Measurements from ENCODE around the gene ADAMTS7.
"Not testable (repeated sequence)": the region's sequence is repeated elsewhere in the genome, so short reads cannot be mapped to it uniquely, and the experiment has no call there.

The ADAMTS7 gene

DNA sequence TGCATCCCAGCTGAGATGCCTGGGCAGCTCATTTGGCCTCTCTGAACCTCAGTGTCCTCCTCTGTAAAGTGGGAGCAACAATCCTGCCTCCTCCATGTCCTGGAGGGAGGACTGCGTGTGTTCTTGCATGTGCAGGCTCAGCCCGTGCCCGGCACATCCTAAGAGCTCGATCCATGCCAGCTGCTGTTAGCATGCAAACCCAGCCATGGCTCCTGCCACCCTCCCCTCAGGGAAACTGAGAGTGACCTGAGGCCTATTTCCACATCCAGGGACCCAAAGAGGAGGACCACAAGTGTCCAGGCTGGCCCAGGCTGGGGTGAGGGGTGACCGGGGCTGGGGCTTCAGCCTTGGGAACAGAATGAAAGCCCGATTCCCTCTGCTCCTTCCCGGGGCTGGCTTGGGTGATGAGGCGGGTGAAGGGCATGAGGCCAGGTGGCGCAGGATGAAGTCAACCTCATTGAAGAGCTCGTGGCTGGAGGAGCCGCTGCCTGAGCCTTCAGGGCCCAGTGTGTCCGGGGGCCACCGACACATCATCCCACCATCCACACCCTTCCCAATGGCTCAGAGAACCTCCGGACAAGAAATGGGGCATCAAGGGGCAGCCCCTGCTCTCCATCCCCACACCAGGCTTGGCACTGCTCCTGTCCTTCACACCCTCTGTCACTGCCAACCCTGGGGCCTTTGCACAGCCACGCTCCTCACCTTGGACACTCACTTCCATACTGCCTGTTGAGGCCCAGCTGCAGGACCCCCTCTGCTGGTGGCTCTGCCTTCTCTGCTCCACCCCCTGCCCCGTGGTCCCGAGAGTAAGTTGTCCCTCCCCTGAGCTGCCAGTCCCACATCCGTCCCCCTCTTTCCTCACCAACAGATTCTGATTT is 42.5 kb downstream of the ADAMTS7 start:
- H3K9ac ChIP-seq (ENCODE audit: low read length) = no peak overlapping the region
- no peak overlapping the region for H3K4me3 ChIP-seq (ENCODE audit: low read depth in 1 of 2, low read length in 2 of 2)
- no peaks in the 10 kb centered on the region for H3K4me1 ChIP-seq (ENCODE audit: insufficient read depth, low read length)
- H3K9me3 ChIP-seq (ENCODE audit: low read length) = no peaks in the 10 kb centered on the region
- H3K27ac ChIP-seq (ENCODE audit: low read depth, low read length) = no peak overlapping the region
- no peaks in the 10 kb centered on the region for H3K27me3 ChIP-seq (ENCODE audit: control insufficient read depth in 1 of 2, insufficient read depth in 2 of 2, low read length in 2 of 2)
- no peaks in the 10 kb centered on the region for H3K36me3 ChIP-seq (ENCODE audit: insufficient read depth, low read length)

DNA sequence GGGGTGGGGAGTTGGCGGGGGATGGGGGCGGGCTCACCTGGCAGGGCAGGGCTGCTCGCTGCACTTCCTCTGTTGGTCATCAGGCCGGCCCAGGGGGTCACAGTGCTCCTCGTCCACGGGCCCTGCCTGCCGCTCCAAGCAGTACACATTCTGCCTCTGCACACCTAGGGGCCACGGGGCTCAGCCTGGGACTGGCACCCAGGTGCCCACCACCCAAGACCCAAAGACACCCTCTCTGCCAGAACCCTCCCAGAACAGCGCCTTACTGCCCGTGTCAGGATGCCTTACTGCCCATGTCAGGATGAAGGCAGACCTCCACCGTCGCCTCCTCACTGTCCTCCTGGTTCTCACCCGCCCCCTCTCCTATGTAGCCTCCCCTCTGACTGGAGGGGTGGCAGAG is 43.2 kb downstream of the ADAMTS7 start:
- Histone ChIP-seq H3K4me3 (ENCODE audit: low read depth in 1 of 2, low read length in 2 of 2) (no peak overlapping the region), H3K4me1 (ENCODE audit: insufficient read depth, low read length) (no peaks in the 10 kb centered on the region), H3K9ac (ENCODE audit: low read length) (no peak overlapping the region), H3K27me3 (ENCODE audit: control insufficient read depth in 1 of 2, insufficient read depth in 2 of 2, low read length in 2 of 2) (no peaks in the 10 kb centered on the region), H3K27ac (ENCODE audit: low read depth, low read length) (no peak overlapping the region), H3K36me3 (ENCODE audit: insufficient read depth, low read length) (no peaks in the 10 kb centered on the region), H3K9me3 (ENCODE audit: low read length) (no peaks in the 10 kb centered on the region)

DNA sequence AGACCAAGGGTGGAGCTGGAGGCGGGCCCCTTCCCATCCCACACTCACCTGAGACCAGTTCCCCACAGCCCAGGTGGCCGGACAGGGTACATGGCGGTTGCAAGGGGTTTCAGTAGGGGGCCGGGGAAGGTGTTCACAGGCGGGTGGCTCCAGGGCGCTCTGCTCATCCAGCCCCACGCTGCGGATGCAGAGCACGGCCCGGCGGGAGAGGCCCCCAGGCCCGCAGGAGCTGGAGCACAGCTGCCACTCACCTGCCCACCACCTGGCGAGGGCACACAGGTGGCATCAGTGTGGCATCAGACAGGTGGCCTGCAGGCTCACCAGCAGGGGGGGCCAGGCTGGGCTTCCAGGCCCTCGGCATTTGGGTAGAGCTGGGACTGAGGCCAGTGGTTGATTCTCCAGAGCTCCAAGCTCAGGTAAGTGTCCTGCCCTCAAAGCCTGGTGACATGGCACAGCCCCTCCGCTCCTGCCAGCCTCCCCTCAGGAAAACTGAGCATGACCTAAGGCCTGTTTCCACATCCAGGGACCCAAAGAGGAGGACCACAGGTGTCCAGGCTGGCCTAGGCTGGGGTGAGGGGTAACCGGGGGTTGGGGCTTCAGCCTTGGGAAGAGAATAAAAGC is 43.8 kb downstream of the ADAMTS7 start:
- Histone ChIP-seq H3K27ac (ENCODE audit: low read depth, low read length) (no peak overlapping the region), H3K27me3 (ENCODE audit: control insufficient read depth in 1 of 2, insufficient read depth in 2 of 2, low read length in 2 of 2) (no peaks in the 10 kb centered on the region), H3K9me3 (ENCODE audit: low read length) (no peaks in the 10 kb centered on the region), H3K9ac (ENCODE audit: low read length) (no peak overlapping the region), H3K36me3 (ENCODE audit: insufficient read depth, low read length) (no peaks in the 10 kb centered on the region), H3K4me1 (ENCODE audit: insufficient read depth, low read length) (no peaks in the 10 kb centered on the region), H3K4me3 (ENCODE audit: low read depth in 1 of 2, low read length in 2 of 2) (no peak overlapping the region)

DNA sequence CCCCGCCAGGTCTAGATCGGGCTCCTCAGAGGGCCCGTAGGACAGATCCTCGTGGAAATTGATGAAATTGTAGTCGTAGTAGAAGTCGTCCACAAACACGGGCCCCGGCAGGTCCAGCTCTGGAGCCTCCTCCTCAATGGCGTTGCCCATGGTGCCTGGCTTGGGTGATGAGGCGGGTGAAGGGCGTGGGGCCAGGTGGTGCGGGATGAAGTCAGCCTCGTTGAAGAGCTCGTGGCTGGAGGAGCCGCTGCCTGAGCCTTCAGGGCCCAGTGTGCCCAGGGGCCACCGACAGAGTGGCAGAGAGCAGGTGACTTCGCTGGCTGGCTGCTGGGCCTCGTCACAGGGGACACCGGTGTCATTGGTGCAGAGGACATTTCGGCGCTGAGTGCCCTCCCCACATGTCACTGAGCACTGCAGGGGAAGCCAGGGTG is 44.6 kb downstream of the ADAMTS7 start:
- not testable (repeated sequence) for H3K4me3 ChIP-seq (ENCODE audit: low read depth in 1 of 2, low read length in 2 of 2); H3K36me3 ChIP-seq (ENCODE audit: insufficient read depth, low read length); H3K27ac ChIP-seq (ENCODE audit: low read depth, low read length); H3K9ac ChIP-seq (ENCODE audit: low read length); H3K27me3 ChIP-seq (ENCODE audit: control insufficient read depth in 1 of 2, insufficient read depth in 2 of 2, low read length in 2 of 2); H3K4me1 ChIP-seq (ENCODE audit: insufficient read depth, low read length); H3K9me3 ChIP-seq (ENCODE audit: low read length)

DNA sequence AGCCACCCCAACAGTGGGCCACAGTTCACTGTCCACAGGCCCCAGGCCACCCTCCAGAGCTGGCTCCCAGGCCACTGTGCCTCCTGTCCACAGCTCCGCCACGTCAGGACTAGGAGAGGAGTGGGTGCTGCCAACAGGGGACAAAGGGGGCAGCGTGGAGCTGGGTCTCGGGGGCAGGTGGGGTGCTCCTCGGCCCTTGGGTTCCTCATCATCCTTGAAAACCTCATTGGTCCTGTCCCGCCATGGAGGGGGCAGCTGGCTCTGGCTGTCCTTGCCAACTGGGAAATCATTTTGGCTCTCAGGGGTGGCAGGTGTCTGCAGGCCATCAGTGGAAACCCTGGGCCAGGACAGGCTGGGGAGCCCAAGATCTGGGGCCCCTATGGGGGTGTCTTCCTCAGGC is 45.2 kb downstream of the ADAMTS7 start:
- H3K27ac ChIP-seq (ENCODE audit: low read depth, low read length) = no peak overlapping the region
- no peak overlapping the region for H3K4me3 ChIP-seq (ENCODE audit: low read depth in 1 of 2, low read length in 2 of 2)
- no peak overlapping the region for H3K9ac ChIP-seq (ENCODE audit: low read length)
- no peaks in the 10 kb centered on the region for H3K4me1 ChIP-seq (ENCODE audit: insufficient read depth, low read length)
- H3K27me3 ChIP-seq (ENCODE audit: control insufficient read depth in 1 of 2, insufficient read depth in 2 of 2, low read length in 2 of 2) = no peaks in the 10 kb centered on the region
- H3K9me3 ChIP-seq (ENCODE audit: low read length) = no peaks in the 10 kb centered on the region
- no peaks in the 10 kb centered on the region for H3K36me3 ChIP-seq (ENCODE audit: insufficient read depth, low read length)

DNA sequence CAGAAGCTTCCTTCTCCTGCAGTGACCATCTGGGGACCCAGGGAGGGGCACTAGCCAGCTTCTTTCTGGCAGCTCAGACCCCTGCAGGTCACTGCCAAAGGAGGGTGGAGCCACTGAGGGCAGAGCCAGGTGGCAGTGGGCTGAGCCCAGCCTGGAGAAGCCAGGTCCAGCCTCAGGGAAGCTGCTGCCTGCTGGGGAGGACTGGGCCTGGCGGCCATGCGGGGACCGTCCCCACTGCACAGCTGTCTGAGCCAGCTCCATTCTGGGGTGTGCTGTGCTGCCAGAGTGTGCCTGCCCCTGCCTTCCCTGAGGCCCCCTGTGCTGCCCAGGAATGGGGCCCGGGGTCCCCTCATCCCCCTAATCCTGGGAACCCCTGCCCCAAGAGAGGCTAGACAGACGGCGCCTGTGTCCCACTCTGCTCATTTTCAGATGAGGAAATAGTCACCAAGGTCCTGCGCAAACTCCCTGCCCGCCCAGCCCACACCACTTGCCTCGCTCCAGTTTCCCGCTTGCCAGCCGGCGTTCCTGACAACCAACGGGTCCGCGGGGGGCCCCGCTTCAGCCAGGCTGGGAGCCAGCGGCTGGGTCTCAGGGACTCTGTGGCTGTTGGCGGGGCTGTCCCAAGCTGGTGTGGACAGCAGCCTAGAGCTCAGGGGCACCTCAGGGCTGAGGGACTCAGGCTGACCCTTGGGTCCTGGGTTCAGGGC is 46.0 kb downstream of the ADAMTS7 start:
- H3K9ac ChIP-seq (ENCODE audit: low read length); H3K36me3 ChIP-seq (ENCODE audit: insufficient read depth, low read length); H3K27ac ChIP-seq (ENCODE audit: low read depth, low read length); H3K9me3 ChIP-seq (ENCODE audit: low read length); H3K27me3 ChIP-seq (ENCODE audit: control insufficient read depth in 1 of 2, insufficient read depth in 2 of 2, low read length in 2 of 2); H3K4me1 ChIP-seq (ENCODE audit: insufficient read depth, low read length); H3K4me3 ChIP-seq (ENCODE audit: low read depth in 1 of 2, low read length in 2 of 2): not testable (repeated sequence)

DNA sequence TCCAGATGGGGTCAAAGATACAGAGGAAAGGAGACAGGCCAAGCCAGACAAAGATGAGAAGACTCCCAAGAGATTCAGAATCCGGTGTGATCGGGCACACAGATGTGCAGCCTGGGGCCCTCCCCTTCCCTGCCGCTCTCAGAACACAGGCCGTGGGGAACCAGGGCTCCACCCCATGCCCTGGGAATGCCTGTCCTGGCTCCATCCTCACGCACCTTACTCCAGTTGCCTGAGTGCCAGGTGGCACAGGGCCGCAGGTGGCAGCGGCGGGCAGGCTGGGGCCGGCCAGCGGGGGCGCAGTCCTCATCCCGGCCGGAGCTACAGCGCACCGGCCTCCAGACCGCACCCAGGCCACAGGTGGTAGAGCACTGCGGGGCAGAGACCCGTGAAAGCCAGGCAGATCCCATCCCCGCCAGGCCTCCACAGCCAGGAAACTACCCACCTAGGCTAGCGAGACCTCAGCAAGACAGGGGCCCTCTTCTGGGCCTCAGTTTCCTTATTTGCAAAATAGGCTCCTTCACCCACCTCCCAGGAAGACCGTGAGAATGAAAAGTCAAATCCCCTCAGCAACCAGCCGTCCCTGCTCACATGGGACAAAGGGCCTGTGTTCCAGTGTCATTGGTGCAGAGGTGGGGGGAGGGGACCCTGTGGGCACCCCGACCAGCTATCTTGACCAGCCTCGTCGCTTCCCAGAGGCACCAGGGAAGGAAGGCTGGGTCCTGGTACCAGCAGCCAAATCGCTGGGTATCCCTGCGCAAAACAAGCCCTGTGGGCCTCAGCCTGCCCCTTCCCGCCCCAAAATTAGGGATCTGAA is 46.7 kb downstream of the ADAMTS7 start:
- not testable (repeated sequence) for H3K4me1 ChIP-seq (ENCODE audit: insufficient read depth, low read length); H3K4me3 ChIP-seq (ENCODE audit: low read depth in 1 of 2, low read length in 2 of 2); H3K36me3 ChIP-seq (ENCODE audit: insufficient read depth, low read length); H3K27me3 ChIP-seq (ENCODE audit: control insufficient read depth in 1 of 2, insufficient read depth in 2 of 2, low read length in 2 of 2); H3K27ac ChIP-seq (ENCODE audit: low read depth, low read length); H3K9me3 ChIP-seq (ENCODE audit: low read length); H3K9ac ChIP-seq (ENCODE audit: low read length)

DNA sequence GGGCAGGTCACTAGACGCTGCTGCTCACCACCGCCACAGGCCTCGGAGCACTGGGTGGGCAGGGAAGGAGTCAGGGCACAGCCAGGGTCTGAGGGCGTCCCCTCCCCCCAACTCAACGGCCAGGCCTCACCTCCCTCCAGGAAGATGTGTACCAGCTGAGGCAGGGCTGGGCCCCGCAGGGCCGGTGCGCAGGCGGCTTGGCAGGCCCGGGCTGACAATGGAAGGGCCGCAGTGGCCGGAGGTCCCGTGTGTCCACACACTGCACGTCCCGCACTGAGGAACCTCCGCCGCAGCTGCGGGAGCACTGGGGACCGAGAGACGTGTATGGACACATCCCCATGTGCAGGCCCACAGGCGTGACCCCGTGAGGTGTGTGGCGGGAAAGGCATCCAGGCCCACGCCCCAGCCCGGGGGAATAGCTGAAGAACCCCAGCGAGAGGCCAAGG is 47.4 kb downstream of the ADAMTS7 start:
- no peaks in the 10 kb centered on the region for H3K9me3 ChIP-seq (ENCODE audit: low read length)
- peaks cover 4% of the 10 kb centered on the region for H3K4me1 ChIP-seq (ENCODE audit: insufficient read depth, low read length)
- no peaks in the 10 kb centered on the region for H3K36me3 ChIP-seq (ENCODE audit: insufficient read depth, low read length)
- no peak overlapping the region for H3K9ac ChIP-seq (ENCODE audit: low read length)
- H3K27ac ChIP-seq (ENCODE audit: low read depth, low read length) = no peak overlapping the region
- H3K4me3 ChIP-seq (ENCODE audit: low read depth in 1 of 2, low read length in 2 of 2) = no peak overlapping the region
- no peaks in the 10 kb centered on the region for H3K27me3 ChIP-seq (ENCODE audit: control insufficient read depth in 1 of 2, insufficient read depth in 2 of 2, low read length in 2 of 2)

DNA sequence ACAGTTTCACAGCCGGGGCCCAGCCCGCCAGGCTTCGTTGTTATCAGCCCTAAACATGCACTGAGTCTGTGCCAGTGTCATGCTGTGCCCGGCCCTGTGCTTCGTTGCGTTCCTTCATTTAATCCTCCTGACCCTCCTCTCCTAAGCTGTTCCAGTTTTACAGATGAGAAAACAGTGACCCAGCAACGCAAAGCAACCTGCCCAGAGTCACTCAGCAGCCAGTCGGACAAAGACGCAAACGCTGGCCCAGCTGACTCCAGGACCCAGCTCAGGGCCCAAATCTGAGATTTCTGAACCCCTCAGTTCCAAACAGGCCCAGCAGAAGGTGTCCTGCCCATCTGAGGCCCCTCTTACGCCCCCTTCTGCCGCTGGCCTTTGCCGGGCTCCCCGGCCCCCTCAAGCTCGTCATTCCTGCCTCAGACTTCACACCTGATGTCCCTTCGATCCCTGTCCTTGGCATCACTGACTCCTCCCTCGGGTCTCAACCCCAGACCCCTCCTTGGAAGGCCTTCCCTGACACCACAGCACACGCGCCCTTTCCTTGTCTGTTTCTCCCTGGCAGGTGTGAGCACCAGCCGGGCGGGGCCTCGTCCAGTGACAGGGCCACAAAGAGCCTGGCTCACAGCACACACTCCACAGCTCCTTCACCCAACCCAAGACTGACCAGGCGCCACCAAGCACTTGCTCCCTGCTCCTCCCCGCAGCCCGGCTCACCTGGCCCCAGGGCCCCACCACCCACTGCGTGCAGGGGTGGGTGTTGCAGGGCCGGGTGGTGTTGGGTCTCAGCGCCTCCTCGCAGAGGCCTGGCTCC is 48.1 kb downstream of the ADAMTS7 start:
- Histone ChIP-seq H3K9ac (ENCODE audit: low read length) (no peak overlapping the region), H3K4me3 (ENCODE audit: low read depth in 1 of 2, low read length in 2 of 2) (no peak overlapping the region), H3K27ac (ENCODE audit: low read depth, low read length) (no peak overlapping the region), H3K9me3 (ENCODE audit: low read length) (no peaks in the 10 kb centered on the region), H3K36me3 (ENCODE audit: insufficient read depth, low read length) (no peaks in the 10 kb centered on the region), H3K27me3 (ENCODE audit: control insufficient read depth in 1 of 2, insufficient read depth in 2 of 2, low read length in 2 of 2) (no peaks in the 10 kb centered on the region), H3K4me1 (ENCODE audit: insufficient read depth, low read length) (peaks cover 4% of the 10 kb centered on the region)

DNA sequence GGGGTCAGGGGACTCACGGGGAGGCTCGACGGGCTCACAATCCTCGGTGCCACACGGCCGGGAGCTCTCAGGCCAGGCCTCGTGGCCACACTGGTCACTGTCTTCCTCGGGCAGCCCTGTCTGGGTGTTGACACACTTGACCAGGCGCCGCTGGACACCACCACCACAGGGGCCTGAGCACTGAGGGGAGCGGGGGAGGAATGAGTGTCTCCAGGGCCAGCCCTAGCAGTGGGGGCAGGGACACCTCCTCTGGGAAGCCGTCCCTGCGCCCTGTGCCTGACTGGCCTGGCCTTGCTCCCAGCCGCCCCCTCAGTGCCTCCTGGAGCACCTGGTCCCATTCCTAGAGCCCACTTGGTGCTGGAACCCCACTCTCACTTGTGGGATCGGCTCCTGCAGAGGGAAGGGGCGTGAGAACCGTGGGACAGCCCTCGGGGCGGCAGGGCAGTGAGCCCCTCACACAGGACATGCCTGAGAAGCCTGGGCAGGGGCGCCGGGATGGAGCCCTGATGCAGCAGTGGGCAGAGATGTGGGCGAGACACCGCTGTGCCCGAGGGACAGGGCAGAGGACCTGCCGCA is 48.8 kb downstream of the ADAMTS7 start:
- H3K27ac ChIP-seq (ENCODE audit: low read depth, low read length); H3K4me3 ChIP-seq (ENCODE audit: low read depth in 1 of 2, low read length in 2 of 2); H3K9me3 ChIP-seq (ENCODE audit: low read length); H3K9ac ChIP-seq (ENCODE audit: low read length); H3K36me3 ChIP-seq (ENCODE audit: insufficient read depth, low read length); H3K27me3 ChIP-seq (ENCODE audit: control insufficient read depth in 1 of 2, insufficient read depth in 2 of 2, low read length in 2 of 2); H3K4me1 ChIP-seq (ENCODE audit: insufficient read depth, low read length): not testable (repeated sequence)
